Measurements from ENCODE around the gene DIAPH2. TPM values are rescaled to one million over a fixed set of nuclear protein-coding genes. Genes with fewer than 3 reads are reported as not detected.

Gene DIAPH2
- total RNA-seq, 1 donor from 2014 or later = 32.9 TPM

- DNase-seq = no peak
- Histone ChIP-seq H3K27me3 (no peaks in the 10 kb centered on the region), H3K36me3 (no peaks in the 10 kb centered on the region), H3K4me3 (no peak overlapping the region), H3K27ac (no peak overlapping the region), H3K4me1 (no peaks in the 10 kb centered on the region), H3K9me3 (no peaks in the 10 kb centered on the region)
- no peak for ATAC-seq
- intact Hi-C loops (cut with DNase I) = no loop called here
- no peak for TF ChIP-seq CTCF (IDR thresholded peaks at IDR 0.05)
Observed at GRCh38 chrX:97234471-97235081, 549.9 kb downstream of the DIAPH2 start.

- TF ChIP-seq CTCF (IDR thresholded peaks at IDR 0.05) = no peak
- H3K9me3 ChIP-seq = no peaks in the 10 kb centered on the region
- H3K4me1 ChIP-seq = no peaks in the 10 kb centered on the region
- H3K27ac ChIP-seq = no peak overlapping the region
- H3K4me3 ChIP-seq = no peak overlapping the region
- DNase-seq = no peak
- intact Hi-C loops (cut with DNase I) = no loop called here
- no peaks in the 10 kb centered on the region for H3K36me3 ChIP-seq
- no peak for ATAC-seq
- H3K27me3 ChIP-seq = no peaks in the 10 kb centered on the region
Observed at GRCh38 chrX:97238632-97239031, 554.0 kb downstream of the DIAPH2 start.

GRCh38 chrX:97252111-97252510, 567.5 kb downstream of the DIAPH2 start:
- H3K27me3 ChIP-seq = no peaks in the 10 kb centered on the region
- ATAC-seq = no peak
- H3K4me1 ChIP-seq = no peaks in the 10 kb centered on the region
- no peaks in the 10 kb centered on the region for H3K9me3 ChIP-seq
- DNase-seq = no peak
- intact Hi-C loops (cut with DNase I) = no loop called here
- no peak for TF ChIP-seq CTCF (IDR thresholded peaks at IDR 0.05)
- H3K36me3 ChIP-seq = no peaks in the 10 kb centered on the region
- no peak overlapping the region for H3K4me3 ChIP-seq
- no peak overlapping the region for H3K27ac ChIP-seq

- H3K4me3 ChIP-seq = no peak overlapping the region
- ATAC-seq (no peak), DNase-seq (no peak)
- H3K27me3 ChIP-seq = no peaks in the 10 kb centered on the region
- no peaks in the 10 kb centered on the region for H3K36me3 ChIP-seq
- intact Hi-C loops (cut with DNase I) = no loop called here
- H3K27ac ChIP-seq = no peak overlapping the region
- TF ChIP-seq CTCF (IDR thresholded peaks at IDR 0.05) = no peak
- H3K4me1 ChIP-seq = no peaks in the 10 kb centered on the region
- no peaks in the 10 kb centered on the region for H3K9me3 ChIP-seq
Observed at GRCh38 chrX:97260679-97261078, 576.0 kb downstream of the DIAPH2 start.

GRCh38 chrX:97266406-97267121, 581.9 kb downstream of the DIAPH2 start:
- H3K27ac ChIP-seq = no peak overlapping the region
- no peaks in the 10 kb centered on the region for H3K9me3 ChIP-seq
- ATAC-seq (no peak), DNase-seq (no peak)
- TF ChIP-seq CTCF (IDR thresholded peaks at IDR 0.05) = no peak
- no peaks in the 10 kb centered on the region for H3K4me1 ChIP-seq
- no peaks in the 10 kb centered on the region for H3K27me3 ChIP-seq
- no peaks in the 10 kb centered on the region for H3K36me3 ChIP-seq
- intact Hi-C loops (cut with DNase I) = no loop called here
- H3K4me3 ChIP-seq = no peak overlapping the region
